Nephron progenitor cell (in vitro differentiated cells): Measurements from ENCODE around the gene CLASP1.

Source experiments
- DNase-seq: peaks from one replicate; pipeline ENCODE4 v3.0.0; 2021
- H3K27ac Mint-ChIP-seq: 2 replicates; pipeline ENCODE4 v1.8.0; 2021; ENCODE audit warnings: mild to moderate bottlenecking, moderate library complexity, mixed read lengths
- H3K27me3 Mint-ChIP-seq: 2 replicates; pipeline ENCODE4 v1.8.0; 2021; ENCODE audit warnings: mild to moderate bottlenecking, low read depth, mixed read lengths; ENCODE audit not compliant: poor library complexity
- H3K36me3 Mint-ChIP-seq: 2 replicates; pipeline ENCODE4 v1.8.0; 2021; ENCODE audit warnings: low read depth, mixed read lengths
- H3K4me1 Mint-ChIP-seq: 2 replicates; pipeline ENCODE4 v1.8.0; 2021; ENCODE audit warnings: mixed read lengths
- H3K4me3 Mint-ChIP-seq: 2 replicates; pipeline ENCODE4 v1.8.0; 2021; ENCODE audit warnings: mild to moderate bottlenecking, moderate library complexity, mixed read lengths
- H3K9me3 Mint-ChIP-seq: 2 replicates; pipeline ENCODE4 v1.8.0; 2021; ENCODE audit warnings: mild to moderate bottlenecking, moderate library complexity, mixed read lengths
- CTCF ChIP-seq: fragments of 200-600 bp; sonication (generic); IDR thresholded peaks from 2 replicates; pipeline ENCODE4 v1.5.0; 2021; ENCODE audit warnings: antibody characterized with exemption

CLASP1 gene

DNA sequence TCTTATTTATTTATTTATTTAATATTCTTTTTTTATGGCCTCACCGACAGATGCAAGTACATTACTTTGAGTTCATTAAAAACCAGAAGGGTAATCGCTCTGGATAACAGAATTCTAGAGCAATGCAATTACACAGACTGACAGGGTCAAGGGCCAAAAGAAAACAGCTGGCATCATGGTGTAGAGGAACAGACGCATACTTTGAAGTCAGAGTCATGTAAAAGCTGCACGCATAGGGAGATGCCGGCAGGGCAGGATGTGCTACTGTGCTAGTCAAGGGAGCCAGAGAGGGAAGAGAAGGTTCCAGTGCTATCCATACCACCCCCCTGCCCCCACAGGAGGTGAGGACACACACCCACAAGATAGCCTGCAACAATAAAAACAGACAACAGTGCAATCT is 249.1 kb downstream of the CLASP1 start:
- Mint-ChIP-seq H3K36me3 (peaks cover 70% of the 10 kb centered on the region), H3K9me3 (no peaks in the 10 kb centered on the region), H3K4me3 (no peak overlapping the region), H3K4me1 (no peaks in the 10 kb centered on the region), H3K27me3 (no peaks in the 10 kb centered on the region), H3K27ac (no peak overlapping the region)
- no peak for DNase-seq
- no peak for TF ChIP-seq CTCF

DNA sequence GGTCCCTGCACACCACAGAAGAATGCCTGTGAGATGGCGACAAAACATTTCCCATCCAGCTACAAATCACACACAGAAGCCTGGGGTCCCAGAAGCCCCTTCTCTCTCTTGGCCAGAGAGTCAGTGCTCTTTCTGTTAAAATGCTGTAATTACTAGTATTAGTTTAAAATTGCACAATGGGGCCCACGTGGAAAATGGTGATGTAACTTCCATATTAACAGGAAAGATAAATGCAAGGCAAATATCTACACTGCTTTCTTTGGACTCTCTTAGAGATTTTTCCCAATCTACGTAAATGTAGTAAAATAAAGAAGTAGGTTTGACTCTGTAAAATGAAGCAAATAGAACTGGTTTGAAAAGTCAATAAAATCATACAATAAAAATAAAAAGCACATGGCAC is 250.4 kb downstream of the CLASP1 start:
- H3K27ac Mint-ChIP-seq, result no peak overlapping the region
- no peak for DNase-seq
- H3K27me3 Mint-ChIP-seq, result no peaks in the 10 kb centered on the region
- peaks cover 72% of the 10 kb centered on the region for H3K36me3 Mint-ChIP-seq
- no peak for TF ChIP-seq CTCF
- no peak overlapping the region for H3K4me3 Mint-ChIP-seq
- no peaks in the 10 kb centered on the region for H3K4me1 Mint-ChIP-seq
- H3K9me3 Mint-ChIP-seq, result no peaks in the 10 kb centered on the region

- Mint-ChIP-seq H3K27ac (no peak overlapping the region), H3K4me1 (no peaks in the 10 kb centered on the region), H3K4me3 (no peak overlapping the region), H3K36me3 (peaks cover 42% of the 10 kb centered on the region), H3K9me3 (no peaks in the 10 kb centered on the region), H3K27me3 (no peaks in the 10 kb centered on the region)
- TF ChIP-seq CTCF, result no peak
- no peak for DNase-seq
Observed at GRCh38 chr2:121390082-121390692, 259.1 kb downstream of the CLASP1 start.

DNA sequence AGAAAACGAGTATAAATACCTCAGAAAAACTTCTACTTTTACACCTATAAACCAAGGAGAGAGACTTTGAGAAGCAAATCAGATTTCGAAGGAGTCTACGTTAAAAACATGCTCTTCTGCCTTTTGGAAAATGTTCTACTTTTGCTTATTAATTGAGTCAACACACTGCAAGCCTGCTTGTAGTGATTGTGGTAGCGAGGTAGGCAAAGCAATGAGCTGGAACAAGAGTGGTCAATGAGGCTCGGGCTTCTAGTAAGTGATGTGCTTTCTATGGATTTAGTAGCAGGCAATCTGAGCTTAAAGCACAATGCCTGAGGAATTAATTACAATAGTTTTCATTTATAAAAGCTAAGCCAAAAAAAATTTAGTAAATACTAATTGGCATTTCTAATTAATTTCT is 260.9 kb downstream of the CLASP1 start:
- Mint-ChIP-seq H3K9me3 (no peaks in the 10 kb centered on the region), H3K4me1 (no peaks in the 10 kb centered on the region), H3K36me3 (peaks cover 41% of the 10 kb centered on the region), H3K4me3 (no peak overlapping the region), H3K27me3 (no peaks in the 10 kb centered on the region), H3K27ac (no peak overlapping the region)
- no peak for DNase-seq
- no peak for TF ChIP-seq CTCF

- H3K9me3 Mint-ChIP-seq, result no peaks in the 10 kb centered on the region
Observed at GRCh38 chr2:121387591-121388325, 261.5 kb downstream of the CLASP1 start.

More at GRCh38 chr2:121387591-121388325, 261.5 kb downstream of the CLASP1 start:
- Mint-ChIP-seq H3K4me3 (no peak overlapping the region), H3K36me3 (peaks cover 47% of the 10 kb centered on the region), H3K27me3 (no peaks in the 10 kb centered on the region), H3K27ac (no peak overlapping the region), H3K4me1 (no peaks in the 10 kb centered on the region)
- DNase-seq, result no peak
- TF ChIP-seq CTCF, result no peak
